A549 (cell line): ENCODE measurements around the gene TTYH3. TPM values are rescaled to one million over a fixed set of nuclear protein-coding genes. Genes with fewer than 3 reads are reported as not detected.

Source experiments
- ATAC-seq, 2 experiments: fragments of 200-7000 bp in 1 of 2; fragments of >200 bp in 1 of 2; cut with Nextera tagmentation in 1 of 2; cut with Tn5 transposase in 1 of 2; 3 replicates each; pipeline versions ENCODE4 v1.8.0 to v1.9.1; 2018 to 2020; ENCODE audit warnings: mild to moderate bottlenecking in 1 of 2, moderate library complexity in 1 of 2
- CTCF ChIA-PET: fragments of 300-600 bp; sonication (Branson Sonifier 250); formaldehyde crosslinking; extraction: SDS; loops from one replicate; lab custom pipeline; 2021; ENCODE audit warnings: antibody characterized with exemption, inconsistent platforms; lab: Yijun Ruan, JAX
- POLR2A ChIA-PET: fragments of 350-600 bp; formaldehyde crosslinking; extraction: SDS; loops from one replicate; lab custom pipeline; 2021; ENCODE audit warnings: antibody characterized with exemption, inconsistent platforms; lab: Yijun Ruan, JAX
- DNase-seq, 2 experiments: peaks; one replicate each; pipeline versions ENCODE4 v3.0.0 to v3.0.0-alpha.2; 2011 to 2016; ENCODE audit warnings: low read depth in 1 of 2, low spot score in 1 of 2
- FAIRE-seq: peaks from 2 replicates; lab custom pipeline; 2011; peaks lifted over from hg19 to GRCh38; lab: Jason Lieb, UNC
- H3K27ac ChIP-seq, 2 experiments: fragments of >200 bp; sonication (Bioruptor Twin); formaldehyde crosslinking; 3 replicates each; pipeline ENCODE4 v1.5.1; 2016 to 2017
- H3K4me1 ChIP-seq: fragments of >200 bp; sonication (Bioruptor Twin); formaldehyde crosslinking; 3 replicates; pipeline ENCODE4 v1.6.1; 2016
- H3K4me2 ChIP-seq: fragments of >200 bp; sonication (Bioruptor Twin); formaldehyde crosslinking; 3 replicates; pipeline ENCODE4 v1.6.1; 2016
- H3K4me3 ChIP-seq: fragments of >200 bp; sonication (Bioruptor Twin); formaldehyde crosslinking; 3 replicates; pipeline ENCODE4 v1.5.1; 2016
- H3K9me3 ChIP-seq: fragments of >200 bp; sonication (Bioruptor Twin); formaldehyde crosslinking; 3 replicates; pipeline ENCODE4 v1.6.1; 2016
- BHLHE40 ChIP-seq: IDR thresholded peaks from 2 replicates; pipeline ENCODE4 v1.6.1; 2012; ENCODE audit warnings: low read depth, low read length, inconsistent platforms
- CBX2 ChIP-seq: fragments of 200-600 bp; sonication (generic); IDR thresholded peaks from 2 replicates; pipeline ENCODE4 v1.6.1; 2016; ENCODE audit warnings: low read depth, mild to moderate bottlenecking, borderline replicate concordance
- CEBPB ChIP-seq, 2 experiments: fragments of >200 bp in 1 of 2; sonication (Bioruptor Twin) in 1 of 2; formaldehyde crosslinking in 1 of 2; IDR thresholded peaks; 2 replicates each; pipeline ENCODE4 v1.6.1; 2012 to 2016
- CHD4 ChIP-seq: fragments of 200-600 bp; sonication (generic); IDR thresholded peaks from 2 replicates; pipeline ENCODE4 v1.6.1; 2016; ENCODE audit warnings: antibody characterized with exemption, mild to moderate bottlenecking, borderline replicate concordance
- EP300 ChIP-seq, 2 experiments: fragments of >200 bp; sonication (Bioruptor Twin); formaldehyde crosslinking; IDR thresholded peaks; 2 replicates in 1 of 2; 3 replicates in 1 of 2; pipeline ENCODE4 v1.6.1; 2016 to 2017
- ESRRA ChIP-seq: fragments of 150-350 bp; IDR thresholded peaks from 2 replicates; pipeline ENCODE4 v1.6.1; 2014; ENCODE audit warnings: mild to moderate bottlenecking, low read length, borderline replicate concordance
- FOXS1 ChIP-seq: fragments of 250-450 bp; sonication (Bioruptor Pico); IDR thresholded peaks from 2 replicates; pipeline ENCODE4 v1.5.0; 2020; ENCODE audit warnings: mild to moderate bottlenecking, moderate library complexity
- HOXA7 ChIP-seq: fragments of 250-450 bp; sonication (Bioruptor Pico); IDR thresholded peaks from 2 replicates; pipeline ENCODE4 v1.5.0; 2020; ENCODE audit warnings: mild to moderate bottlenecking, moderate library complexity
- HOXB5 ChIP-seq: fragments of 250-450 bp; sonication (Bioruptor Pico); IDR thresholded peaks from 2 replicates; pipeline ENCODE4 v1.5.0; 2020; ENCODE audit warnings: mild to moderate bottlenecking, moderate library complexity
- MYC ChIP-seq: IDR thresholded peaks from 2 replicates; pipeline ENCODE4 v1.6.1; 2012; ENCODE audit warnings: mild to moderate bottlenecking, inconsistent platforms, low read length, improper control_type of control experiment, borderline replicate concordance
- PHF8 ChIP-seq: fragments of 200-600 bp; sonication (generic); IDR thresholded peaks from 2 replicates; pipeline ENCODE4 v1.6.1; 2016; ENCODE audit warnings: low read depth, mild to moderate bottlenecking, antibody characterized with exemption, moderate library complexity, borderline replicate concordance
- POLR2A ChIP-seq: IDR thresholded peaks from 2 replicates; pipeline ENCODE4 v1.6.1; 2012; ENCODE audit warnings: mild to moderate bottlenecking, low read length
- POLR2AphosphoS2 ChIP-seq: conservative IDR thresholded peaks from 2 replicates; pipeline ENCODE4 v1.6.1; 2012; ENCODE audit warnings: low read length, improper control_type of control experiment, inconsistent platforms
- RCOR1 ChIP-seq: fragments of 150-350 bp; IDR thresholded peaks from 2 replicates; pipeline ENCODE4 v1.6.1; 2014; ENCODE audit warnings: antibody characterized with exemption, low read length, low read depth
- SMC3 ChIP-seq: fragments of >200 bp; sonication (Bioruptor Twin); formaldehyde crosslinking; IDR thresholded peaks from 3 replicates; pipeline ENCODE4 v1.6.1; 2018; ENCODE audit warnings: inconsistent platforms
- ZC3H11A ChIP-seq: fragments of 450-650 bp; IDR thresholded peaks from 2 replicates; pipeline ENCODE4 v1.6.1; 2014; ENCODE audit warnings: antibody characterized with exemption, mild to moderate bottlenecking
- ZFP36 ChIP-seq: fragments of 450-650 bp; IDR thresholded peaks from 2 replicates; pipeline ENCODE4 v1.6.1; 2014; ENCODE audit warnings: borderline replicate concordance; ENCODE audit not compliant: partially characterized antibody
- WGBS: methylation state at CpG from one replicate; pipeline ENCODE4 v1.1.6; 2017; ENCODE audit errors: missing lambda C conversion rate; 5-methylcytosine and 5-hydroxymethylcytosine counted together
- polyA plus RNA-seq, 4 experiments: library from polyadenylated mRNA; depleted of rRNA in 3 of 4; stranded (reverse); fragments of >200 nt; fragmentation: RNase III in 1 of 4; extraction: RNeasy Plus Mini Kit Qiagen cat#74134 plus additional on column Dnase treatment in 1 of 4; gene quantifications; 2 replicates in 3 of 4; 3 replicates in 1 of 4; pipeline ENCODE4 v1.2.3, GENCODE V29; 2011 to 2017
- TF ChIP-seq, protein P1 (sequence below): IDR thresholded peaks from 2 replicates; pipeline ENCODE4 v1.6.1; 2012
- TF ChIP-seq, protein P2 (sequence below): fragments of >200 bp; sonication (Bioruptor Twin); formaldehyde crosslinking; IDR thresholded peaks from 2 replicates; pipeline ENCODE4 v1.6.1; 2016
- TF ChIP-seq, protein P3 (sequence below): IDR thresholded peaks from 2 replicates; pipeline ENCODE4 v1.6.1; 2012
- TF ChIP-seq, protein P4 (sequence below): IDR thresholded peaks from 2 replicates; pipeline ENCODE4 v1.6.1; 2012; ENCODE audit warnings: low read depth, borderline replicate concordance
- TF ChIP-seq, protein P5 (sequence below): fragments of 250-450 bp; sonication (Bioruptor Pico); IDR thresholded peaks from 2 replicates; pipeline ENCODE4 v1.5.0; 2020; ENCODE audit warnings: low read depth, mild to moderate bottlenecking, moderate library complexity

TTYH3 gene
- polyA plus RNA-seq, 2 of the 4 experiments (the other 2 are of a cell fraction), result 11.3 to 43.6 TPM

DNA sequence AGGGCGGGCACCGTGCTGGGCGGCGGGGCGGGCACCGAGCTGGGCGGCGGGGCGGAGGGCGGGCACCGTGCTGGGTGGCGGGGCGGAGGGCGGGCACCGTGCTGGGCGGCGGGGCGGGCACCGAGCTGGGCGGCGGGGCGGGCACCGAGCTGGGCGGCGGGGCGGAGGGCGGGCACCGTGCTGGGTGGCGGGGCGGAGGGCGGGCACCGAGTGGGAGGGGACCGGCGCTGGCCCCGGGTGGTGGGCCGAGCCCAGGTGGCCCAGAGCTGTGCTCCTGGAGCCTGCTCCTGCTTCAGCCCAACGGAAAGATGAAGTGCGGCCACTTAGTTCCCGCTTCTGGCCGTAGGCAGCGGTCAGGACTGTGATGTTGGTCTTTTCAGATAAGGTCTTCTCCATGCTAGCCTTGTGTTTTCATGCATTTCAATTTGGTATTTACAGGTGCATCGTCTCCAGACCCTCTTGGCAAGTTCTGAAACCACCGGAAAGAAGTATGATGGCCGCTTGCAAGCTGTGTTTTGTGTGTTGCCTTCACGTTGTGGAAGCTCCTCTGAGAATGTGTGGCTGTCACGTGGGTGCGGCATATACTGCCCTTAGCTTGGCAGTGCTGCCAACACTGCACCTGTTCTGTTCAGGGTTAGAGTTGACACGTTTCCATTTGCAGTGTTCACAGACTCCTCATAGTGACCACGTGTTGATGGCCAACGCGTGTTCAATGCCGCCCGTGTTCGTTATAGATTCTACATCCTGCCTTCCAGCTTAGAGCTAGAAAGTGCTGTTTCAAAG, 47.8 kb upstream of the TTYH3 start:
- no peak for FAIRE-seq
- ATAC-seq, result no peak

DNA sequence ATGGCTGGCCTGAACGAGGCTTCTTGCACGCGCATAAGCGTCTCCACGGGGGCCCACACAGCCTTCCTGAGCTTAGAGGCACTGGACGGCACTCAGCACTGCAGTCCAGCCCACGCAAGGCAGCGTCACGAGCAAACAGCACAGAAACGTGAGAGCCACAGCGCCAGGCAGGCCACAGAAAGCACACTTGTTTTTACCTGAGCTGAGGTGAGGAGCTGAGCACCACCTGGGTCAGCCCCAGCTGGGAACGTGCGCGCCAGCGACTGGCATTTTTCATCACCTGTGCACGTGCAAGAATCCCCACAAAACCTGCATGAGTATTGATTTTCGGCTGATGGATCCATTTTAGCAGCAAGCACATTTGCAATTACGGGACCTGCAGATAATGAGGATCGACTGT, 46.3 kb upstream of the TTYH3 start:
- DNase-seq (no peak), FAIRE-seq (no peak), ATAC-seq (no peak)
- Histone ChIP-seq H3K4me3 (no peak overlapping the region), H3K9me3 (no peaks in the 10 kb centered on the region), H3K4me1 (no peaks in the 10 kb centered on the region), H3K27ac (no peak overlapping the region), H3K4me2 (no peak overlapping the region)
- ChIA-PET POLR2A (no interaction called here), CTCF (interaction anchor here (0.8 to 1.8 kb wide), 3 partner anchors 24 to 111 kb away, joined by 3 to 4 read pairs (median 3); no protein-coding TSS in a partner anchor)
- TF ChIP-seq, protein P1, sequence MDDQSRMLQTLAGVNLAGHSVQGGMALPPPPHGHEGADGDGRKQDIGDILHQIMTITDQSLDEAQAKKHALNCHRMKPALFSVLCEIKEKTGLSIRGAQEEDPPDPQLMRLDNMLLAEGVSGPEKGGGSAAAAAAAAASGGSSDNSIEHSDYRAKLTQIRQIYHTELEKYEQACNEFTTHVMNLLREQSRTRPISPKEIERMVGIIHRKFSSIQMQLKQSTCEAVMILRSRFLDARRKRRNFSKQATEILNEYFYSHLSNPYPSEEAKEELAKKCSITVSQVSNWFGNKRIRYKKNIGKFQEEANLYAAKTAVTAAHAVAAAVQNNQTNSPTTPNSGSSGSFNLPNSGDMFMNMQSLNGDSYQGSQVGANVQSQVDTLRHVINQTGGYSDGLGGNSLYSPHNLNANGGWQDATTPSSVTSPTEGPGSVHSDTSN, result no peak
- TF ChIP-seq ESRRA (no peak), POLR2AphosphoS2 (no peak)
- TF ChIP-seq, protein P2, sequence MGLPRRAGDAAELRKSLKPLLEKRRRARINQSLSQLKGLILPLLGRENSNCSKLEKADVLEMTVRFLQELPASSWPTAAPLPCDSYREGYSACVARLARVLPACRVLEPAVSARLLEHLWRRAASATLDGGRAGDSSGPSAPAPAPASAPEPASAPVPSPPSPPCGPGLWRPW, result no peak
- WGBS, result 92% methylated on average over 19 of the region's 19 CpGs

More for the DNA sequence above, 47.8 kb upstream of the TTYH3 start:
- H3K4me3 ChIP-seq, result no peak overlapping the region
- H3K9me3 ChIP-seq, result no peaks in the 10 kb centered on the region
- CTCF ChIA-PET, result interaction anchor here (0.6 to 1.8 kb wide), 4 partner anchors 13 to 106 kb away, joined by 3 to 4 read pairs (median 4); no protein-coding TSS in a partner anchor
- TF ChIP-seq, protein P3, sequence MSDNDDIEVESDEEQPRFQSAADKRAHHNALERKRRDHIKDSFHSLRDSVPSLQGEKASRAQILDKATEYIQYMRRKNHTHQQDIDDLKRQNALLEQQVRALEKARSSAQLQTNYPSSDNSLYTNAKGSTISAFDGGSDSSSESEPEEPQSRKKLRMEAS, result no peak
- no peak for TF ChIP-seq MYC
- TF ChIP-seq CHD4, result no peak
- TF ChIP-seq, protein P1, result no peak
- no peak for TF ChIP-seq POLR2A
- no peak for TF ChIP-seq ESRRA
- no peak for TF ChIP-seq ZC3H11A
- TF ChIP-seq RCOR1, result no peak
- TF ChIP-seq, protein P4, sequence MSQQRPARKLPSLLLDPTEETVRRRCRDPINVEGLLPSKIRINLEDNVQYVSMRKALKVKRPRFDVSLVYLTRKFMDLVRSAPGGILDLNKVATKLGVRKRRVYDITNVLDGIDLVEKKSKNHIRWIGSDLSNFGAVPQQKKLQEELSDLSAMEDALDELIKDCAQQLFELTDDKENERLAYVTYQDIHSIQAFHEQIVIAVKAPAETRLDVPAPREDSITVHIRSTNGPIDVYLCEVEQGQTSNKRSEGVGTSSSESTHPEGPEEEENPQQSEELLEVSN, result no peak
- POLR2A ChIA-PET, result no interaction called here
- H3K27ac ChIP-seq, result no peak overlapping the region
- WGBS, result 93% methylated on average over 19 of the region's 54 CpGs
- no peak for DNase-seq
- no peaks in the 10 kb centered on the region for H3K4me1 ChIP-seq
- H3K4me2 ChIP-seq, result no peak overlapping the region

DNA sequence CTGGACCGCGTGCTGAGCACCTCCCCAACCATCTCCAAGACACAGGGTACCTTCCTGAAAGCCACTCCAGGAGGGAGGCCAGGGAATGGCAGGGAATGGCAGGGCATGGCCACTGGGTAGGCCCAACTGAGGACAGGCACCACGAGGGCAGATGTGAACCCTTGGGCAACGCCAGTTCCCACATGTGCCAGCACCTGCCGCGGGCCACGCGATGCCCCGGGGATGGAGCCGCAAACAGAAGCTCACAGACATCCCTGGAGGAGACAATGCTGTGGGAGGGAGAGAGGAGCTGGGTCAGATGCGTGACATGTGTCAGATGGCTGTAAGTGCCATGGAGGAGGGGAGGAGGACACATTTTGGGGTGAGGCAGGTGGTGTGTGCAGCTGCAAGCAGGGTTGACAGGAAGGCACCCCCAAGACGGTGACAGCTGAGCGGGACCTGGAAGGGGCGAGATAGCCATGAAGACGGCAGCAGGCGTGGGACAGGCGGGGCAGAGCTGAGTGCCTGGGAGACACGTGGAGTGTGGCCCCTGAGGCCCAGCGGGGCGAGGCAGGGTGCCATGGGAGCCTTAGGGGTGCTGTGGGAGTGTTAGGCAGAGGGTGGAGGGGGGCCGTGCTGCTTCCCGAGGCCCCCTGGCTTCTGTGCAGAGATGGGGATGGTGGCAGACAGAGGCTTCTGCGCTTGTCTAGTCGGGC, 45.3 kb upstream of the TTYH3 start:
- no peak overlapping the region for H3K4me2 ChIP-seq
- no peak overlapping the region for H3K4me3 ChIP-seq
- TF ChIP-seq CHD4 (no peak), PHF8 (no peak), SMC3 (no peak), ZFP36 (no peak), HOXB5 (CRISPR knock-in tag) (no peak), CEBPB (IDR thresholded peaks at IDR 0.05) (no peak), CBX2 (no peak), HOXA7 (no peak), FOXS1 (CRISPR knock-in tag) (no peak), BHLHE40 (no peak), EP300 (IDR thresholded peaks at IDR 0.05) (no peak)
- TF ChIP-seq, protein P5, sequence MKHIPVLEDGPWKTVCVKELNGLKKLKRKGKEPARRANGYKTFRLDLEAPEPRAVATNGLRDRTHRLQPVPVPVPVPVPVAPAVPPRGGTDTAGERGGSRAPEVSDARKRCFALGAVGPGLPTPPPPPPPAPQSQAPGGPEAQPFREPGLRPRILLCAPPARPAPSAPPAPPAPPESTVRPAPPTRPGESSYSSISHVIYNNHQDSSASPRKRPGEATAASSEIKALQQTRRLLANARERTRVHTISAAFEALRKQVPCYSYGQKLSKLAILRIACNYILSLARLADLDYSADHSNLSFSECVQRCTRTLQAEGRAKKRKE (CRISPR knock-in tag), result no peak
- TF ChIP-seq, protein P4, result no peak
- ATAC-seq (no peak; a peak in 2 of 6 replicates), DNase-seq (no peak), FAIRE-seq (no peak)
- H3K4me1 ChIP-seq, result no peaks in the 10 kb centered on the region
- H3K27ac ChIP-seq, result no peak overlapping the region
- CTCF ChIA-PET, result interaction anchor here (1.0 to 1.4 kb wide), 2 partner anchors 16 to 112 kb away, joined by 3 read pairs; no protein-coding TSS in a partner anchor
- 95% methylated on average over 24 of the region's 24 CpGs for WGBS
- POLR2A ChIA-PET, result no interaction called here
- H3K9me3 ChIP-seq, result no peaks in the 10 kb centered on the region
